ENCODE measurements around the gene C1orf141.
A peak's percentile ranks its signal among the peaks of the same experiment; 100 is the strongest.
"Not testable (repeated sequence)": the region's sequence is repeated elsewhere in the genome, so short reads cannot be mapped to it uniquely, and the experiment has no call there.

C1orf141 gene

DNA sequence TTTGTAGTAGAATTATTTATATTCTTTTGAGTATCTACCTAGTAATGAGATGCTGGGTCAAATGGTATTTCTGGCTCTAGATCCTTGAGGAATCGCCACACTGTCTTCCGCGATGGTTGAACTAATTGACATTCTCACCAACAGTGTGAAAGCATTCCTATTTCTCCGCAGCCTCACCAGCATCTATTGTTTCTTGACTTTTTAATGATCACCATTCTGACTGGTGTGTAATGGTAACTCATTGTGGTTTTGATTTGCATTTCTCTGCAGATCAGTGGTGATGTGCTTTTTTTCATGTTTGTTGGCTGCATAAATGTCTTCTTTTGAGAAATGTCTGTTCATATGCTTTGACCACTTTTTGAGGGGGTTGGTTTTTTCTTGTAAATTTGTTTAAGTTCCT, 16.2 kb upstream of the C1orf141 start:
- TF ChIP-seq, protein P1, sequence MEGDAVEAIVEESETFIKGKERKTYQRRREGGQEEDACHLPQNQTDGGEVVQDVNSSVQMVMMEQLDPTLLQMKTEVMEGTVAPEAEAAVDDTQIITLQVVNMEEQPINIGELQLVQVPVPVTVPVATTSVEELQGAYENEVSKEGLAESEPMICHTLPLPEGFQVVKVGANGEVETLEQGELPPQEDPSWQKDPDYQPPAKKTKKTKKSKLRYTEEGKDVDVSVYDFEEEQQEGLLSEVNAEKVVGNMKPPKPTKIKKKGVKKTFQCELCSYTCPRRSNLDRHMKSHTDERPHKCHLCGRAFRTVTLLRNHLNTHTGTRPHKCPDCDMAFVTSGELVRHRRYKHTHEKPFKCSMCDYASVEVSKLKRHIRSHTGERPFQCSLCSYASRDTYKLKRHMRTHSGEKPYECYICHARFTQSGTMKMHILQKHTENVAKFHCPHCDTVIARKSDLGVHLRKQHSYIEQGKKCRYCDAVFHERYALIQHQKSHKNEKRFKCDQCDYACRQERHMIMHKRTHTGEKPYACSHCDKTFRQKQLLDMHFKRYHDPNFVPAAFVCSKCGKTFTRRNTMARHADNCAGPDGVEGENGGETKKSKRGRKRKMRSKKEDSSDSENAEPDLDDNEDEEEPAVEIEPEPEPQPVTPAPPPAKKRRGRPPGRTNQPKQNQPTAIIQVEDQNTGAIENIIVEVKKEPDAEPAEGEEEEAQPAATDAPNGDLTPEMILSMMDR (IDR thresholded peaks at IDR 0.05) = no peak
- TF ChIP-seq ZFX (IDR thresholded peaks at IDR 0.05; ENCODE audit: borderline replicate concordance) = no peak
- no peak overlapping the region for H3K27ac ChIP-seq

DNA sequence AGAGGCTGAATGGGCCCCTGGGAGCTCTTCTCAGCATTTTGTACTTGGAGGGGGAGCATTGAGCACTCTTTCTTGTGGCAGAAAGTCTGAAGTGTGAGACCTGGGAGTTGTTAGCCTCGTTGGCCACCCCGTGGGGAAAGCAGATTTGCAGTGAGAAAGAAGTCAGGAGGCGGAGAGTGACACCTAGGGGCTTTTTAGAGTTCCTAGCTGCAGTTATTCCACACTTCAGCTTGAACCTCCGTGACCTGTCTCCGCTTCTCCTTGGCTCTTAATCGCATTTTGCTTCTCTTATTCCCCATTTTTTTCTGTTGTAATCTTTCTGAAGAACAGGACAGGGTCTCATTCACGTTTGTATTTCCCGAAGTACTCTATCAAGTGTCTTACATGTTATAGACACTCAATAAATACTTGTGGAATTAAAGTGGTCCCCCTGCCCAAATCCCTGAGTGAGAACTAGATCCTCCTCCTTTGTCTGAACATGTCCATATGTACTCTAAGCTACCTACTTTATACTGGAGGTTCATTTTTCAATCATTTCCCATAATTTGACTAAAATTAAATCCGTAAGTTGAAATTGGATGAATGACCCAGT, 14.5 kb upstream of the C1orf141 start:
- no peak for TF ChIP-seq ZFX (IDR thresholded peaks at IDR 0.05; ENCODE audit: borderline replicate concordance)
- TF ChIP-seq, protein P1 (IDR thresholded peaks at IDR 0.05) = peak; percentile 86
- H3K27ac ChIP-seq = no peak overlapping the region

DNA sequence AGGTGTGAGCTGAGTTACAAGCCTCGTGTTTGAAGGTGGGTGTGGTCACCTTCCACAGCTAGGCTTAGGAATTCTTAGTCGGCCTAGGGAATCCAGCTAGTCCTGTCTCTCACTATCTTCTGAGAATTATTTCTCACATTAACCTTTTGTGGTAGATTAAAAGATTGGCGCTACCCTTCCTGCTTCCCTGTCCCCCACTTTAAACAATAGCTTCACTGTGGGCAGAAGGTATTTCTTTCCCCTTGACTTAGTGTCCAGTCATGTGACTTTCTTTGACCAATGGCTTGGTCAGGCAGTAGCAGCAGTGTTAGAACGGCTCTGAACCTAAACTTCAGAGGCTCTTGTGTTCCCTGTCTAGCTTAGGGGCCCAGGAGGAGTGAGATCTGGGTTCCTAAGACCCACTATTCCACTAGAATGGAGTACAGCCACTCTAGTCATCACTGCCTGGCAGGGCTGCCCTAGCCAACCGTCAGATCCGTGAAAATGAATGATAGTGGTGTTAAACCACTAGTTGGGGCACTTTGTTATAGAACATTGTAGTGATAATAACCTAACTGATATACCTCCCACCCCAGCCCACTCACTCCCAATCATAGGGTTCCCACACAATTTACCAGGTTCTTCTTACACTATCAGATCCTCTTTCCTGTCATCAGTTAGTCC, 13.9 kb upstream of the C1orf141 start:
- H3K27ac ChIP-seq = no peak overlapping the region
- TF ChIP-seq, protein P1 (IDR thresholded peaks at IDR 0.05) = no peak
- TF ChIP-seq ZFX (IDR thresholded peaks at IDR 0.05; ENCODE audit: borderline replicate concordance) = no peak

DNA sequence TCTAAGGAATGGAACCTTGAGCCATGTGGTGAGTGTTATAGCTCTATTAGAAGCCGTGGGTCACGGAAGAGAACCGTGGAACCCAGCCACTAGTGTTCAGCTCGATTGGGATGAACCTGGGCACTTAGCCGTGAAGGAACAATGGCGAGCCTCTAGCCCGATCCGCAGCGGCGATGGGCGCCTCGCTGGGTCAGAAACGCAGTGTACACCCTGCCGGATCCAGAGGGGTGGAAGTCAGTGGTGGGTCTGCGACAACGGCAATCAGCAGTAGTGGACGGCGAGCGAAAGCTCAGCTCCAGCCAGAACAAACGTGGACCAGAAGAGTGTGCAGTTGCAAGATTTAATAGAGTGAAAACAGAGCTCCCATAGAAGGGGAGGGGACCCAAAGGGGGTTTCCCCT, 13.2 kb upstream of the C1orf141 start:
- H3K27ac ChIP-seq = not testable (repeated sequence)

DNA sequence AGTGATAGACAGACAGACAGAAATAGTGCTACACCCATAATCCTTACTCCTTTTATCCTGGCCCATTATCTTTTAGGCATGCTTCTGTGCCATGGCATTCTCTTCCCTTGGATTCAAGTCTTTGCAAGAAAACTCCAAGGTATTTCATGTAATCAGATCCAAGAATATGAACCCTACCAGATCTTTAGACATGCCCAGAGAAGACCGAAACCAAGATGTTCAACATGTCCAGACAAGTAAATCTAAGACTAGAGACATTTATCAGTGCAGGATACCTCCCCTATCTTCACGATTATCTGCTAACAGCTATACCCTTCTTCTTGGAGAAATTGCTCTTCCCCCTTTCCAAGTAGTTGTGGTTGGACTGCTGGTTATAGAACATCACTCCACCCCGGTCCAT, 11.8 kb upstream of the C1orf141 start:
- no peak overlapping the region for H3K27ac ChIP-seq
- TF ChIP-seq, protein P1 (IDR thresholded peaks at IDR 0.05) = no peak
- no peak for TF ChIP-seq ZFX (IDR thresholded peaks at IDR 0.05; ENCODE audit: borderline replicate concordance)

DNA sequence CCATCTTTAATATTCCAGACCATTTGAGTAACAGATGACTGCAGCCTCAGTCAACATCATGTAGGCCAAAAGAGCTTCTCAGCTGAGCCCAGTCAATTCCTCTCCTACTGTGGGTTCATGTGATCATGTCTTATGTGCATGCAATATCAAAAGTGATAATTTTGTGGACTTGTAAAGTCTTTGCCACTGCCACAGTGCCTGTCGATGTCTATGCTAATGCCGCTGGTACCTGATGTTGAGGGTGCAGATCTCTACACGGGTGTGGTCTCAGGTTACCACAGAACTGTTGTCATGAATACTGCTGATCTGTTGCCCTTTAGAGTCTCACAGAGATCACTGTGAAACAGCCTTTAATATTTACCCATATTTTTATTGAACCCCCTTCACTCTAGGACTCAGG, 11.3 kb upstream of the C1orf141 start:
- H3K27ac ChIP-seq = no peak overlapping the region
- TF ChIP-seq, protein P1 (IDR thresholded peaks at IDR 0.05) = no peak
- TF ChIP-seq ZFX (IDR thresholded peaks at IDR 0.05; ENCODE audit: borderline replicate concordance) = no peak

DNA sequence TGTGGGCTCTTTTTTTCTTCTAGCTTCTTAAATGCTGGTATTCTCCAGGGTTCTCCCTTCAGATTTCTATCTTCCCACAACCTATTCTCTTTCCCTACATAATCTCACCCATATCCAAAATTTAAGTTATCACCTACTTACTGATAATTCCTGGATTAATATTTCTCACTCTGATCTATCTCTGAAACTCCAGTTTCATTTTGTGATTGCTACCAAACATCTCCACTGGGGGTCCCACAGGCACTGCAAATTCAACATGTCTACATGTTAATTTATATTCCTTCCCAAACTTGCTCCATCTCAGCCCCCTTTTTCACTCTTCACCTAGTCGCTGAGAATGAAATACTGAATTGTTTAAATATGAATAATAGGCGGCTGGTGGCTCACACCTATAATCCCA, 9.9 kb upstream of the C1orf141 start:
- TF ChIP-seq, protein P1 (IDR thresholded peaks at IDR 0.05) = peak; percentile 40
- no peak for TF ChIP-seq ZFX (IDR thresholded peaks at IDR 0.05; ENCODE audit: borderline replicate concordance)

More for the DNA sequence above, 9.9 kb upstream of the C1orf141 start:
- no peak overlapping the region for H3K27ac ChIP-seq

All from 22Rv1 (cell line).